Measurements from ENCODE around the gene ALAS1. TPM values are rescaled to one million over a fixed set of nuclear protein-coding genes. Genes with fewer than 3 reads are reported as not detected.
A peak's percentile ranks its signal among the peaks of the same experiment; 100 is the strongest.

The ALAS1 gene
- total RNA-seq, 4 donors from 2014 or later = 17.5 to 43.1 (median 32.2) TPM

DNA sequence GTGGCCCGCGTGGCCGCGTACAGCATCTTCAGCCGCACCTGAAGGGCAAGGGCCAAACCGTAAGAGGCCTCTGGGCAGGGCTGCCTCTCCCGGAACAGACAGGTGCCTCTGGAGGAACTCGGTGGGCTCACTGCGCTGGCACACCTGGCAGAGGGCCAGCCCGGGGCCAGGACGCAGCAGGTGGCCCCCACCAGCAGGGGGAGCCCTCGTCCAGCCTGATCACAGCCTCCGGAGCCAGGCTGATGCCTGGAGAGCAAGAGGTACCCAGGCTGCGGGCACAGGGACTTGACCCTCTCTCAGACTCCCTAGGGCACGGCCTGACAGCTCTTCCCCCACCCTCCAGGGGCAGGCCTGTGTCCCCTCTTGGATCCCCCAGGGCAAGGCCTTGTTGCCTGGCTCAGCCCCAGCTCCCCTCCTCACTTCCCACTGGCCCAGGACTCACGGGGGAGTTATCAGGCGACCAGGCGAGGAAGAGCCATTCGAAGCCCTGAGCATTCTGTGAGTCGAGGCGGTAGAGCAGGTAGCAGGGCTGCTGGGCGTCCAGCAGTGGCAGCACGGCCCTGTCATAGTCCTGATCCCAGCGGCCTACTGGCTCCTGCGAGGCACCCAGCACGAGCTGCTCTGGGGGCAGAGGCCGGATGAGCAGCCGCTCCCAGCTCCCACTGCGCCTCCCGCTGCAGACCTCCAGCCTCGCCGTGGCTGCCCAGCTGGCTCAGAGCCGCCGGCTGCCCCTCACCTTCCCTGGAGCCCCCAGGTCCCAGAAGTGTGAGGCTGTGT, 33.7 kb downstream of the ALAS1 start:
- WGBS, 2 donors = 61 to 66% methylated on average over 21 to 28 of the region's 34 CpGs
- intact Hi-C loops (cut with DNase I; ENCODE audit: low total_unique reads) = loop anchor here (10.0 kb wide), 1 partner anchor 53 kb away; the partner anchor contains the start of gene GLYCTK
- no peak overlapping the region for H3K4me3 ChIP-seq (ENCODE audit: low read depth, poor library complexity, severe bottlenecking)
- TF ChIP-seq, protein P1, sequence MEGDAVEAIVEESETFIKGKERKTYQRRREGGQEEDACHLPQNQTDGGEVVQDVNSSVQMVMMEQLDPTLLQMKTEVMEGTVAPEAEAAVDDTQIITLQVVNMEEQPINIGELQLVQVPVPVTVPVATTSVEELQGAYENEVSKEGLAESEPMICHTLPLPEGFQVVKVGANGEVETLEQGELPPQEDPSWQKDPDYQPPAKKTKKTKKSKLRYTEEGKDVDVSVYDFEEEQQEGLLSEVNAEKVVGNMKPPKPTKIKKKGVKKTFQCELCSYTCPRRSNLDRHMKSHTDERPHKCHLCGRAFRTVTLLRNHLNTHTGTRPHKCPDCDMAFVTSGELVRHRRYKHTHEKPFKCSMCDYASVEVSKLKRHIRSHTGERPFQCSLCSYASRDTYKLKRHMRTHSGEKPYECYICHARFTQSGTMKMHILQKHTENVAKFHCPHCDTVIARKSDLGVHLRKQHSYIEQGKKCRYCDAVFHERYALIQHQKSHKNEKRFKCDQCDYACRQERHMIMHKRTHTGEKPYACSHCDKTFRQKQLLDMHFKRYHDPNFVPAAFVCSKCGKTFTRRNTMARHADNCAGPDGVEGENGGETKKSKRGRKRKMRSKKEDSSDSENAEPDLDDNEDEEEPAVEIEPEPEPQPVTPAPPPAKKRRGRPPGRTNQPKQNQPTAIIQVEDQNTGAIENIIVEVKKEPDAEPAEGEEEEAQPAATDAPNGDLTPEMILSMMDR (IDR thresholded peaks at IDR 0.05) = no peak
- DNase-seq (ENCODE audit: low spot score in 2 of 2) = peak in 1 of 2 donors; percentile 92

DNA sequence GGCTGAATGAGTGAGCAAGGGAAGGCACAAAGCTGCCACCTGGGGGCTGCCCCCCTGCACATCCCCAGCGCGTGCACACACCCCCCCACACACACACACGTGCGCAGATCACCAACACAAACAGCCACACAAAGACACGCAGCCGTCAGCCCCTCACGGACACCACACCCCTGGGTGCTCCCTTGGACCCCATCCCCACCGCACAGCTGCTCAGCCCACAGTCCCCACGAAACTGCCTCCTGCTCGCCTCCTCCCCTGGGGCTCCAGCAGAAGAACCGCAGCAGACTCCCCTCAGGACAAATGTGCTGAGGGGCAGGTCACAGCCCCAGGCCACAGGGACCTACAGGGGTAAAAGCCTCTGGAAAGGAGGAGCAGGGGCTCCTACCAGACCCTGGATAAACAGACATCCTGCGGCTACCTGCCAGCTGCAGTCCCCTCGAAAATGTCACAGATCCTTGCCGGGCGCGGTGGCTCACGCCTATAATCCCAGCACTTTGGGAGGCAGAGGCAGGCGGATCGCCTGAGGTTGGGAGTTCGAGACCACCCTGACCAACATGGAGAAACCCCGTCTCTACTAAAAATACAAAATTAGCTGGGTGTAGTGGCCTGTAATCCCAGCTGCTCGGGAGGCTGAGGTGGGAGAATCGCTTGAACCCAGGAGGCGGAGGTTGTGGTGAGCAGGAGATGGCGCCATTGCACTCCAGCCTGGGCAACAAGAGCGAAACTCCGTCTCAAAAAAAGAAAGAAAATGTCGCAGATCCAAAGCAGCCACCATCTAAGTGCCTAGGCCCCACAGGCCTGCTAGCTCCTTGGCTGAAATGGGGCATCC, 34.5 kb downstream of the ALAS1 start:
- TF ChIP-seq POLR2A (IDR thresholded peaks at IDR 0.05) = no peak
- TF ChIP-seq, protein P1 (IDR thresholded peaks at IDR 0.05) = no peak
- WGBS, 2 donors = 82% methylated on average over 28 of the region's 28 CpGs
- intact Hi-C loops (cut with DNase I; ENCODE audit: low total_unique reads) = loop anchor here (10.0 kb wide), 1 partner anchor 52 kb away; the partner anchor contains the start of gene GLYCTK
- no peak overlapping the region for H3K4me3 ChIP-seq (ENCODE audit: low read depth, poor library complexity, severe bottlenecking)
- no peak for DNase-seq (ENCODE audit: low spot score in 2 of 2)

DNA sequence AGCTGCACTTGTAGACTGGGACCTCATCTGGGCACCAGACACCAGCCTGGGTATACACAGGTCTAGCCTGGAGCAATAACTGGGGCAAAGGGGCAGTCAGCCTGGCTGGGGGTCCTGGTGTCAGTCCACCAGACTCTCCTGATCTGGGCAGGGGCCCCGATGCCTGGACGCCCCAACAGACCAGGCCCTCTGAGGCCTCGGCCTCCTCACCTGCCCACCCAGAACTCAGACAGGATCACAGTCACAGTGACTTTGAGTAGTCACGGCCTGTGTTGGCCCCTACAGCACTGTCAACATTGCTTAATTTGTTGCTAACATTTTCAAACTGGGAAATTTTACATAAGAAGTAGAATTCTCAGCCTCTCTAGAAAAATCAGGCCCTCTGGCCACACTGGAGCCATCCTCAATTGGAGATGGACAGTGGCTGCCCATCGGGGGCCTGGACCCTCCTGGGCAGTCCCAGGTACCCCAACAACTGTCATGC, 35.2 kb downstream of the ALAS1 start:
- 91 to 94% methylated on average over 3 to 5 of the region's 5 CpGs for WGBS, 2 donors
- DNase-seq (ENCODE audit: low spot score in 2 of 2) = no peak
- intact Hi-C loops (cut with DNase I; ENCODE audit: low total_unique reads) = loop anchor here (10.0 kb wide), 1 partner anchor 52 kb away; the partner anchor contains the start of gene GLYCTK
- H3K4me3 ChIP-seq (ENCODE audit: low read depth, poor library complexity, severe bottlenecking) = no peak overlapping the region
- TF ChIP-seq POLR2A (IDR thresholded peaks at IDR 0.05) = no peak
- TF ChIP-seq, protein P1 (IDR thresholded peaks at IDR 0.05) = no peak

DNA sequence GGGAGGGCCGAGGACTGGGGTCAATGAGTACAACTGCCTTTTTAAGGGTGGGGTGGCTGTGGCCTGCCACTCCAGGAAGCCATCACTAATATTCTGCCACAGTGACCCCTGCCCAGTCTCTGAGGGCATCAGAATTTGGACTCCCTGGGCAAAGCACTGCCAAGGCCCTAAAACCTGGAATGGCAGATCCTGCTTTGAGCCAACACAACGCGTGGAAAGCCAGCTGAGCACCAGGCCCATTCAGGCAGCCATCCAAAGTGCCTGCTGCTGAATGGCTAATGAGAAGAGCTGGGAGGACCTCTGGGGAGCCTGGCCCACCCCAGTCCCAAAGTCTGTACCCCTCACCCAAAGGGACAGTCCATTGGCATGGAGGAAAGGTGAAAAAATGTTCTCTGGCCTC, 36.0 kb downstream of the ALAS1 start:
- WGBS, 2 donors = 65 to 66% methylated on average over 3 of the region's 3 CpGs
- intact Hi-C loops (cut with DNase I; ENCODE audit: low total_unique reads) = loop anchor here (10.0 kb wide), 1 partner anchor 51 kb away; the partner anchor contains the start of gene GLYCTK
- DNase-seq (ENCODE audit: low spot score in 2 of 2) = no peak
- TF ChIP-seq, protein P1 (IDR thresholded peaks at IDR 0.05) = no peak
- no peak overlapping the region for H3K4me3 ChIP-seq (ENCODE audit: low read depth, poor library complexity, severe bottlenecking)

DNA sequence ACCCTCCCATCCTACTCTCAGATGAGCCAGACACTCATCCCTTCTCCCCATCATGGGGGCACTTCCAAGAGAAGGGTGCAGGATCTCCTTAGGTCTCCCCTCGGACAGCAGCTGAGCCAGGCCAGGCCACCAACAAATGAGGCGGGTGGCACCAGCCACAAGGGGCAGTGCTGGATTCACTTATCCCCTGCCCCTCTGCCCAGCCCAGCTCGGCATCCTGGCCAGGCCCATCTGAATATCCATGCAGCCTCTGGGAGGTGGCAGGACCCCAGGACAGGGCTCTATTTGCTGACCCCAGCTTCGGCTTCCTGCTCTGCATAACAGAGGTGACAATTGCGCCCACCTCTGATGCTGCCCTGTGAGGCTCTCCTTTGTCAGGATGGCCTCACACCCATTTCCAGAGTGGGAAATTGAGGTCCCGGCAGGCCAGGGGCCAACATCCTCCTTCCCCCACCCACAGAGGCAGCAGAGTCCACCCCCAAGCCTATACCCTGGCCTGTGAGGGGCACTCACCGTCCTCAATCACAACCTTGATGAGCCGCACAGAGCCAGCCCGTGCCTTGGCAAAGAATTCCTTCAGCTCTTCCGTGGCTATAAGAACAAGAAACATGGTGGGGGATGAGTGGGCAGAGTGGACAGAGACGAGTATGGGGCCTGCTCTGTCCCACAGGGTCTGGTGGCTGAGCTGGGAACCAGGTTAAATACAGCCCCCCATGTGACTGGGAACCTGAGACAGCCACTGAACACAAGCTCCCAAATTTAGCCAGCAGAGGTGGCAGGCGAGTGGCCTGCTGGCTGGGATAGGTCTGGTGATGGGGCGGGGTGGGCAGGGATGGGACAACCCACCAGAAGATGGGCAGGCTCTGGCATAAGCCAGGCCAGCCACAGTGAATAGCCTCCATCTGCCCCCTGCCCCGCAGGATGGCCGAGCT, 36.8 kb downstream of the ALAS1 start:
- H3K4me3 ChIP-seq (ENCODE audit: low read depth, poor library complexity, severe bottlenecking) = no peak overlapping the region
- TF ChIP-seq, protein P1 (IDR thresholded peaks at IDR 0.05) = no peak
- no peak for TF ChIP-seq POLR2A (IDR thresholded peaks at IDR 0.05)
- no peak for DNase-seq (ENCODE audit: low spot score in 2 of 2)
- intact Hi-C loops (cut with DNase I; ENCODE audit: low total_unique reads) = loop anchor here (10.0 kb wide), 1 partner anchor 50 kb away; the partner anchor contains the start of gene GLYCTK
- 84 to 90% methylated on average over 15 of the region's 15 CpGs for whole genome bisulfite sequencing, 2 donors

Data from lower leg skin (tissue), 4 donors.